Measurements from ENCODE around the gene ABCC4.

Gene ABCC4

DNA sequence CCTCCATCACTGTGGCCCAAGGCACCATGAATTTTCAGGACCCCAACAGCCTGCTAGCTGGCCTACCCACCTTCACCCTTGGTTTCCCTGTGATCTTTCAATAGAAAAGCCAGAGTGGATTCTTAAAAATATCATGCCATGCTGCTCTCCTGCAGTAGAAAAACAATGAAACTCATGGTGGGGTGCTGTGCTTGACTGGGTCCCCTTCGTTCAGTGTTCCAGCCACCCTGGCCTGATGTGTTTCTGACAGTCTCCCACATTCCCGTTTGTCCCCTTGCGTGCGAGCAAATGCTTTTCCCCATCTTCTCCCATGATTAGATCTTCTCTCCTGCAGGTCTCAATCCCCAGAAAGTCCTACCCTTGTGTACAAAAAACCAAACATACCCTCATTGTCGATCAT lies 43.2 kb downstream of the ABCC4 start:
- DNase-seq (ENCODE audit: low spot score) = no peak

- DNase-seq (ENCODE audit: low spot score) = peak; percentile 59
Observed at GRCh38 chr13:95256091-95256490, 45.2 kb downstream of the ABCC4 start.

DNA sequence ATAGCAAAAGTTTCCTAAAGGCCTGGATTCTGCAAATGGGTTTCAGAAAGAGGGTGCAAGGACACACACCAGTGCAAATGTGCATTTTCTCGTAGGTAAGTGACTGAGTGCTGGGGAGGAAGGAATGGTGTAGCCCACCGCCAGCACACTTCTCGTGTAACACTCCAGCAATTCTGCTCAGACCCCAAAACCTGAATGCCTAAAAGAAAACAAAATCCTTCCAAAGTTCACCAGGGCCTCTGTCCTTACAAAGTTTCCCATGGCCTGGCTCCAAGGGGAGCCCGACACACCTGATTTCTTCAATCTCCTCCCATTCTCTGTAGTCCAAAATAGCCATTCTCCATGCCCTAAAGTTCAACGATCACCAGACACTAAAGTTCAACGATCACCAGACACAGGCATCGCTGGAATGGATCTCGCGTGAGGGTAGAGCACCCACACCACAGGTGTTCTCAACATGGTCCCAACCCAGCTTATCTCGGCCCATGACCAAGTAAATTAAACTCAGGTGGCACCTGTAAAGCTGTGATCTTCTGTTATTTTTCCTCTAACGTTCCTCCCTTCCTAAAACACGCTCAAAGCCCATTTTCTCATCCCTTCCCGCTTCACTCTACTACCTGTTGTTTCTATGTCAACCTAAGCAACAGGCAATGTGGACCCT lies 46.0 kb downstream of the ABCC4 start:
- DNase-seq (ENCODE audit: low spot score) = no peak

DNA sequence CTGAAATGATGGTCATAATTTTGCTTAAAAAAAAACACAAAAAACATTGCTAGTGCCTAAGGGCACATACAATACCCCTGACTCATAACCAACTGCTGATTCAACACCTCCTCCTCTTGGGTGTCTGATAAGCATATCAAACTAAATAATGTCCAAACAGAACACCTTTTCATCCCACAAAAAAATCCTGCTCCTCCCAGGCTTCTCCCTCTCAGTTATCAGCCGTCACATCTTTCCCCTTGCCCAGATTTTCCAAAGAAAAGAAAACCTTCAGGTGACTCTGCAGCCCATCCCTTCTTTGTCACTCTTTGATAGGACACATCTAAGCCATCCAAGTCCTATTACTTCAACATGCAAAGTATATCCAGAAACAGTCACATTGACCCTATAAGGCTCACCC lies 46.9 kb downstream of the ABCC4 start:
- no peak for DNase-seq (ENCODE audit: low spot score)

- no peak for DNase-seq (ENCODE audit: low spot score)
Observed at GRCh38 chr13:95253033-95253432, 48.2 kb downstream of the ABCC4 start.

DNA sequence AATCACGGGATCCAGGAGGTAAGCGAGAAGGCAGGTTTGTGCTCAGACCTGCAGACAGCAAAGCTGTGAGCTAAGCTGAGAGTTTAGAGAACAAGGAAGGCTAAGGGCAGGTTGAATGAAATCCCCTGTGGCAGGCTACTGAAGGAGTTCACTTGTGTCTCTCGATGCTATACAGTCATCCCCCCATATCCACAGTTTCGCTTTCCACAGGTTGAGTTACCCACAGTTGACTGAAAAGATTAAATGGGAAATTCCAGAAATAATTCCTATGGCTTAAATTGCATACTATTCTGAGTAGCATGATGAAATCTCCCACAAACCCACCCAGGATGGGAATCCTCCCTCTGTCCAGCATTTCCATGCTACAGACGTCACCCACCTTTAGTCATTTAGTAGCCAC lies 49.6 kb downstream of the ABCC4 start:
- no peak for DNase-seq (ENCODE audit: low spot score)

GRCh38 chr13:95250961-95251360 lies 50.3 kb downstream of the ABCC4 start:
- no peak for DNase-seq (ENCODE audit: low spot score)

- no peak for DNase-seq (ENCODE audit: low spot score)
Observed at GRCh38 chr13:95248953-95249352, 52.3 kb downstream of the ABCC4 start.

DNA sequence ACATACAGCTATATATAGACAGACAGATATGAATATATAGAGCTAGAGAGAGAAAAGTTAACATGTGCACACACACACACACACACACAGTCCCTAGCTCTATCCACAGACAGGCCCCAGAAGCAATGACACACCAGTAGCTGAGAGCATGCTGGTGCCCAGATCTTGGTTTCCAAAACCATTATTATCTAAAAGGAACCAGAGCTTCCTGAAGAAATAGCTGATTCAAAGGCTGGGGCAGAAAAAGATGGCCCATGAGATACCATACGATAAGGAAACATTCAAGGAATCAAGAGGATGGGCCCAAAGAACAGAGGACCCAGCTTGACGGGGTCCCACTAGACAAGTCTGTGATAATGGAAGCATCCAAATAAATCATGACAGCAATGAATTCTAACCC lies 53.4 kb downstream of the ABCC4 start:
- DNase-seq (ENCODE audit: low spot score) = no peak

DNA sequence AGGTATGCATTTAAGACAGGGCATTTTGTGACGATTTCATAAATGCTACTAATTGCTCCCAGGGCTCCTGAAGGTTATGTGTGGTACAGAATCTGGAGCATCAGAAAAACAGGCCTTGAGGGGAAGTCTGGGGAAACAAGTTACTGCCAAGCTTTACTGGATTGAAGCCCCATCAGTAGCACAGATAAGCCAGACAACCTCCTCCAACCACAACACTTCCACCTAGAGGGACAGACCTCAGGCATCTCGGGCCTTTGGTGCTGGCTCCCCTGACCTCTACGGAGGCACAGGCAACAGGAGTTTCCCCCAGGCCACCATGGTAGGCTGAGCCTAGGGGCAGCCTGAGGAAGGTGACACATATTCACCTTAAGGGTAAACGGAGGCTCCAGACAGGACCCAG lies 54.1 kb downstream of the ABCC4 start:
- DNase-seq (ENCODE audit: low spot score) = no peak

DNA sequence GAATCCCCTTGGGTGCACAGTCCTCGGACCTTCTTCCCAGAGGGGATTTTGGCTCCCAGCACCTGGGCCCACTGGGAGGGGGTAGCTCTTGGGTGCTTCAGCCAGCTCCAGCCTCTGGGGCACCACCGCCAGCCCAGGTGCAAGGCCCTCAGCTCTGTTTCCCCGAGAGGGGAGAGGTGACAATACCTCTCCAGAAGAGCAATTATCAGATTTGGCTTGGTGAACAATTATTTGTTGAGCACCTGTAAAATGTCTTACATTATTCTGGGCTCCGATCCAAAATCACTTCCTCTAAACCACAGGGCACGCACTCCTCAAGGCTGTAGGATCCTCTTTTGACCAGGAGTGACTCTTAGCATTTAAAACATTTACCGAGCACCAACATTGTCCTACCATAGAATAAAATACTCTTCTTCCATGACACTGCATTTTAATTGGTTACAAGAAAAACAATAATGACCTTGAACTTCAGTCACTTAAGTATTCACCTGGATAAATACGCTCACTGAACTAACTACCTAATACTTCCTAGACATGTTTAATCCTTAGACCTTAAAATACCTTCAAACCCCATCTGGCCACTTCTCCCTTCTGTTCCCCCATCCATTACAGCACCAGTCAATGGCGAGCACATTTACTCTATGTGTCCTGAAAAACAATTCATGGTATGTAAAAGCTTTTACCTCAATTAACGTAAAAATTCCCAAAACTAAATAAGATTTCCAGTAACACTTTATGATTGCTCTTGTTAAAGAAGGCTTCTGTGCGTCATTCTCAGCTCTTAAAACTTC lies 54.8 kb downstream of the ABCC4 start:
- peak; percentile 39 for DNase-seq (ENCODE audit: low spot score)

- no peak for DNase-seq (ENCODE audit: low spot score)
Observed at GRCh38 chr13:95245071-95245470, 56.2 kb downstream of the ABCC4 start.

DNA sequence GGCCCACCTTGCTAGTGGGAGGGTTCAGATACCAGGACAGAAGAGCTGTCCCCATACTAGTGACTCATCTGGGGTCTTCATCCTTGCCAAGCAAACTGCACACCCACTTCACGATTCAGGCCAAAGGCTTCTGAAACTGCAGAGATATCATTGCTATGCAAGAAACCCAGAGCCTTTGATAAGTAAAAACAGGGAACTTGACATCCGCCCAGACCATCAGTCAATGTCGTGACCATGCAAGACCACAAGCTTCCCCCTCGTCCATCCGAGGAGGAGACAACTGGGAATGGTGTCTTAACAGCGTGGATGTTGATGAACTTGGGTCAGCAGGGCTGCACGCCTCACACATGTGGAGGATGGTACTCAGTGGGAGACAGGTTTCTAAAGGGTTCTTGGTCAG lies 58.0 kb downstream of the ABCC4 start:
- no peak for DNase-seq (ENCODE audit: low spot score)

DNA sequence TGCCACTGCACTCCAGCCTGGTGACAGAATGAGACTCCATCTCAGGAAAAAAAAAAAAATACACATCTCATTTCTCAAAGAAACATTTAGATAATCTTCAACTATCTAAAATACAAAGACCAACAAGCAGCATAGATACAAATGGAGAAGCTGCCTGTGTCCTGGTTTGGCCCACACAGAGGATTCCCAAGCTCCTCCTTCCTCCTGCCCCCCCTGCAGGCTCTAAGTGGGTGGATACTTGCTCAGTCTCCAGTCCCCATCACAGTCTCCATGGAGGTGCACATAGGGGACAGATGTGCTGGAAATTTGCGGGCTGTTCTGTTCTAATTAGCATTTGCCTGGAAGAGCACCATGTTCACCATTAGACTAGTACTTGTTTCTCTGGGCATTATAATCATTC lies 59.9 kb downstream of the ABCC4 start:
- no peak for DNase-seq (ENCODE audit: low spot score)

GRCh38 chr13:95239283-95239682 lies 62.0 kb downstream of the ABCC4 start:
- DNase-seq (ENCODE audit: low spot score) = no peak

DNA sequence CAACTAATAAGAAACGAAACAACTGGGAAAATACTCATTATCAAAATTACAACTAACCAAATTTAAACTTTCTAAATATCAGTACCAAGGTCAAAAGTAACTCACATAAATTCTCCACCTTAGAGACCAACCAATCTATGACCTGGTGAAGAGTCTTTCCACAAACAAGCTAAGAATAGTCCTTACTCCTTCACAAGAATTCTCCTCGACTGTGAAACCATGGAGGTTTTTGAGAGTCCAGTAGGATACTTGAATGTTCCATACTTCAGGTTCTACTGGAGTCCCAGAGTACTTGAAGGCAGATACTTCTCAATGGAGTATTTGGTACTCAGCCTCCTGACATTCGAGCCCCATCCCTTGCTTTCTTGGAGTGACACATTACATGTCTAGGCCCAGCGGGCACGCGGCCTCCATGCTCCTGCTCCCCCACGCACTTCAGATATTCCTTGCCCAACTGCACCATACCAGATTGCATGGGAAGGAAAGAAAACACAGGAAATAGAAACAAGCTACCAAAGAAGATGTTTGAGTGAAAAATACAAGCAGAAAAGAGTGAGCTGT lies 63.9 kb downstream of the ABCC4 start:
- no peak for DNase-seq (ENCODE audit: low spot score)

DNA sequence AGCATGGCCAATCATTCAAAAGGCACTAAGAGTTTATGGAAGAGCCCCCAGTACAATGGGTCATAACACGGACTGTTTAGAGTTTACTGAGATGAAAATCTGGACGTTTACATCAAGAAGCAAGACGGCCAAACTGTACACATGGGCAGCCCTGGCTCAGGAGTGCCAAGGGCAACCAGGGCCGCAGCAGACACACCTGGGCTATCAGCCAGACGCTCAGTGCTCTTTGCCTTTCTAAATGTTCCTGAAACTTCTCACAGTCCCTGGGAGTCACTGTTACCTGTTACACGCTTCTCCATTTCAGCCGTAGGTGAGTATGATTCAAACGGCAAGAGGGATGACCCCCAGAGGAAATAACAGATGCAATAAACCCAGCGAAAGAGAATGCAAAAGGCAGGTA lies 64.5 kb downstream of the ABCC4 start:
- DNase-seq (ENCODE audit: low spot score) = no peak

- DNase-seq (ENCODE audit: low spot score) = no peak
Observed at GRCh38 chr13:95235974-95236373, 65.3 kb downstream of the ABCC4 start.

DNA sequence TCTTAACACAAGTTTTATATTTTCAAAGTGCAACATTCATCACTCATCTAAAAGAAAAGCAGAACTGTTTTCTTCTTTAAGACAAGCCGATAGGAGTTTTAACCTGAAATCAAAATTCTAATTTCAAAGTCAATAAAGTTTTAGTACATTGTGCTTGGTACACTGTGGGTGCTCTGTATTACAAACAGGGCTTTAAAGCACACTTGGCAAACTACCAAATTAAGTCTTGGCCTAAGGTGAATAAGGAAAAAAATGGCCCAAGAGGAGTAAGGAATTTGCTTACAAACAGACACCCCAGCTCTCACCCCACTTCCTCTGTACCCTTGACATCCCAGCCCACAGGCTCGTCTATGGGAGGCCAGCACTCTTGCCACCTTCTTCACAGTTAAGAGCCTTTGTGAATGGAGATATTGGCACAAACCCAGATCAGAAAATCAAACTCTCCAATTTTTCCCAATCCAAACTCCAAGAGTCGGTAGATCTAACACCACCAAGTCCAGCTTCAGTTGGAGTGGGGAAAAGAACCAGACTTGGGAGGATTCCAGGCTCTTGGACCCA lies 66.0 kb downstream of the ABCC4 start:
- DNase-seq (ENCODE audit: low spot score) = no peak

DNA sequence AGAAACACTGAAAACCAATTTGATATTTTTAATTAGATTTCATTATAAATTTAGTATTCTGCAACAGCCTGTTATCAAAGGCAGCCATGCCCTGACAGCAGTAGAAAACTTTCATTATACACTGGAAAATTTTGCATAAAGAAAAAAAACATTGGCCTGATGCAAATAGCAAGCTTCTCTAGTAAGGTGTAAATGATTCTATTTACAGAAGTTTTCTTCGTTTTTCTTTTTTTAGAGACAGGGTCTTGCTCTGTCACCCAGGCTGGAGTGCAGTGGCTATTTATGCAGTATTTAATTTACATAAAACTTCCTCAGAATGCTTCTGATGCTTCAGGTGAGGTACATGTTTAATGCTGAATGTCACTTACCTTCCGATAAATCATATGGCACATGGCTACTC lies 67.0 kb downstream of the ABCC4 start:
- DNase-seq (ENCODE audit: low spot score) = no peak

- DNase-seq (ENCODE audit: low spot score) = no peak
Observed at GRCh38 chr13:95233026-95233635, 68.1 kb downstream of the ABCC4 start.

- DNase-seq (ENCODE audit: low spot score) = no peak
Observed at GRCh38 chr13:95231393-95231792, 69.9 kb downstream of the ABCC4 start.

GRCh38 chr13:95229855-95230254 lies 71.4 kb downstream of the ABCC4 start:
- no peak for DNase-seq (ENCODE audit: low spot score)

Data from LoVo (cell line).